Esophagus mucosa (tissue), 1 donor: Measurements from ENCODE around the gene PROX2. TPM values are rescaled to one million over a fixed set of nuclear protein-coding genes. Genes with fewer than 3 reads are reported as not detected.

ENCODE experiments used
- ATAC-seq: fragments of 200-7000 bp; cut with Tn5 transposase; one replicate; pipeline ENCODE4 v1.9.1; 2020
- total RNA-seq: library from RNA; stranded (reverse); gene quantifications from one replicate; pipeline ENCODE4 v1.2.4, GENCODE V29; 2023
- donor health status: DM: yes; HTN: yes; CAD: no.

The PROX2 gene
- total RNA-seq, 1 donor from 2014 or later = not detected

GRCh38 chr14:74841230-74842207, 34.4 kb downstream of the PROX2 start:
- ATAC-seq = no peak

- no peak for ATAC-seq
Measured at GRCh38 chr14:74840603-74841030, 35.3 kb downstream of the PROX2 start.

- no peak for ATAC-seq
Measured at GRCh38 chr14:74838166-74838565, 37.8 kb downstream of the PROX2 start.

GRCh38 chr14:74836251-74836960, 39.5 kb downstream of the PROX2 start:
- no peak for ATAC-seq

- no peak for ATAC-seq
Measured at GRCh38 chr14:74835645-74836250, 40.2 kb downstream of the PROX2 start.

- ATAC-seq = no peak
Measured at GRCh38 chr14:74834692-74835392, 41.1 kb downstream of the PROX2 start.

GRCh38 chr14:74832849-74833248, 43.1 kb downstream of the PROX2 start:
- no peak for ATAC-seq

GRCh38 chr14:74829251-74829650, 46.7 kb downstream of the PROX2 start:
- ATAC-seq = no peak

- no peak for ATAC-seq
Measured at GRCh38 chr14:74826574-74826973, 49.4 kb downstream of the PROX2 start.

Other genes starting within 250 kb of the PROX2 start
- gene AREL1, start 163.1 kb downstream of the PROX2 start, total RNA-seq = 24.1 TPM
- gene FCF1, start 163.0 kb downstream of the PROX2 start, total RNA-seq = 38.8 TPM
- gene YLPM1, start 112.8 kb downstream of the PROX2 start, total RNA-seq = 30.6 TPM
- 75.7 TPM for gene DLST, start 5.8 kb upstream of the PROX2 start, total RNA-seq
- gene RPS6KL1, start 47.1 kb upstream of the PROX2 start, total RNA-seq = 1.7 TPM
- gene PGF, start 79.5 kb upstream of the PROX2 start, total RNA-seq = 4.1 TPM
- gene EIF2B2, start 126.8 kb upstream of the PROX2 start, total RNA-seq = 38.7 TPM
- gene MLH3, start 175.3 kb upstream of the PROX2 start, total RNA-seq = 10.6 TPM
- gene ACYP1, start 187.9 kb upstream of the PROX2 start, total RNA-seq = 8.3 TPM
- gene ZC2HC1C, start 193.5 kb upstream of the PROX2 start, total RNA-seq = 1.1 TPM